ENCODE measurements around the gene KIF1B.

KIF1B gene

DNA sequence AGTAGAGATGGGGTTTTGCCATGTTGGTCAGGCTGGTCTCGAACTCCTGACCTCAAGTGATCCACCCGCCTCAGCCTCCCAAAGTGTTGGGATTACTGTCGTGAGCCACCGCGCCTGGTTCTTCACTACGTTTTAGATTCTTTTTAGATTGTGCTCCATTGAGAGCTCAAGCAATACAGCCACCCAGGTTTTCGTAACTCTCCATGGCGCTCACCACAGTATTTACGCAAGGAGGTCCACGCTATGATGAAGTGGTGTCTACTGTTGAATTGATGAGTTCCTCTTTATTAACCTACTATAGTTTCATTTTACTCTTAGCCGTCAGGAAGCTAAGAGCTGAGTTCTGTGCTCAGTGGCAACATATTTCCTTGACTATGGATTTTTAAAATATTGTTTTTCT lies 1.8 kb upstream of the KIF1B start:
- Histone ChIP-seq H3K9me3 (ENCODE audit: insufficient read depth, low read length) (no peaks in the 10 kb centered on the region), H4K20me1 (ENCODE audit: low read depth, low read length) (no peaks in the 10 kb centered on the region), H2AFZ (ENCODE audit: low read depth, low read length, severe bottlenecking) (no peak overlapping the region), H3K27ac (ENCODE audit: low read depth, low read length) (no peak overlapping the region), H3K9me2 (replicated peaks; ENCODE audit: insufficient read depth, low read length) (no peaks in the 10 kb centered on the region), H3K36me3 (ENCODE audit: low read length) (no peaks in the 10 kb centered on the region), H3K9ac (ENCODE audit: low read length) (no peak overlapping the region), H3K79me2 (ENCODE audit: insufficient read depth, low read length) (no peaks in the 10 kb centered on the region), H3F3A (ENCODE audit: insufficient read depth) (peaks cover 3% of the 10 kb centered on the region; the same call in 1 of the 2 replicates), H3K4me3 (ENCODE audit: insufficient read depth, low read length, poor library complexity, severe bottlenecking) (no peak overlapping the region), H3K4me2 (ENCODE audit: low read depth, low read length, poor library complexity, severe bottlenecking) (no peak overlapping the region), H3K27me3 (ENCODE audit: low read length) (no peaks in the 10 kb centered on the region)
- TF ChIP-seq CTCF (IDR thresholded peaks at IDR 0.05; ENCODE audit: insufficient read depth, low read length, poor library complexity, severe bottlenecking) (no peak), EZH2phosphoT487 (conservative IDR thresholded peaks at IDR 0.05; ENCODE audit: low read length) (no peak)

- H3K27me3 ChIP-seq (ENCODE audit: low read length): no peaks in the 10 kb centered on the region
- H2AFZ ChIP-seq (ENCODE audit: low read depth, low read length, severe bottlenecking): peak overlapping the region; percentile 100
- H3K9me2 ChIP-seq (replicated peaks; ENCODE audit: insufficient read depth, low read length): no peaks in the 10 kb centered on the region
Measured at GRCh38 chr1:10209590-10209904, 823 bp upstream of the KIF1B start.

DNA sequence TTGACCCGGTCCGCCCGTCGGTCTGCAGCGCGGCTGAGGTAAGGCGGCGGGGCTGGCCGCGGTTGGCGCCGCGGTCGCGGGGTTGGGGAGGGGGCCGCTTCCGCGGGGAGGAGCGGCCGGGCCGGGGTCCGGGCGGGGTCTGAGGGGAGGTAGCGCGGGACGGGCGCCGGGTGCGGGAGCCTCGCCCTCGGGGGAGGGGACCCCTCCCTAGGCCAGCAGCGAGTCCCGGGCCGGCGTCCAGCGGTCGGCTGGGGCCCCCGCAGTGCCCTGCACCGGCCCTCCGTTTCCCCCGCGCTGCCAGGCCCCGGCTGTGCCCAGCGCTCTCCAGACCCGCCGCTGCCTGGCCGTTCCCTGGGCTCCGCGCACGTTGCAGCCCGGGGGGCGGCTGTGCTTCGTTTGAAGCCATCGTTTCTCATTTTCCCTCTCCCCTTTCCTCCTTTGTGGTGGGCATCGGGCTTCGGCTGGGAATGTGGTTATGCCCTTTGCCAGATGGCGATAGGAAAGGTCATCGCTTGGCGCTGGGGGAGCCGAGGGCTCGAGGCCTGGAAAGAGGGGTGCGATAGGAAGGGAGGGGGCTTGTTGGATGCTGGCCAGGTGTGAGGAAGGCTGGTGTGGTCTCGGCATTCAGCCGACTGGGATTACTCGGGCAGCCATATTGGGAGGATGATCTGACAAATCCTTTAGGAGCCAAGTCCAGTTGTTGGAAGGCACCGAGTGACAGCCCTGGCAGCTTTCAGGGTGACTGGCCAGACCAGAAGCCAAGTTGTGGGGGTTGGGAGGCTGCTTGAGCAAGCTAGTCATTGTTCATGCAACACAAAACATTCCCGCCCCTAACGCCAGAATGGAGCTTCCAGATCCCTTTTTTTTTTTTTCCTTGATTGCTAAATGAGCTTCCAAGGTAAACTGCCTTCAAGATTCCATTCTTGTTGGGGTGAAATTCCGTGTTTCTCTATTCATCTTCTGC lies 753 bp downstream of the KIF1B start:
- Histone ChIP-seq H4K20me1 (ENCODE audit: low read depth, low read length) (no peaks in the 10 kb centered on the region), H3K4me2 (ENCODE audit: low read depth, low read length, poor library complexity, severe bottlenecking) (peak overlapping the region; percentile 73), H3F3A (ENCODE audit: insufficient read depth) (peaks cover 3% of the 10 kb centered on the region; the same call in 1 of the 2 replicates), H3K27ac (ENCODE audit: low read depth, low read length) (no peak overlapping the region), H3K36me3 (ENCODE audit: low read length) (no peaks in the 10 kb centered on the region), H3K9ac (ENCODE audit: low read length) (peak overlapping the region; percentile 72), H3K27me3 (ENCODE audit: low read length) (no peaks in the 10 kb centered on the region), H3K79me2 (ENCODE audit: insufficient read depth, low read length) (no peaks in the 10 kb centered on the region), H2AFZ (ENCODE audit: low read depth, low read length, severe bottlenecking) (peak overlapping the region; percentile 0), H3K9me3 (ENCODE audit: insufficient read depth, low read length) (no peaks in the 10 kb centered on the region), H3K9me2 (replicated peaks; ENCODE audit: insufficient read depth, low read length) (no peaks in the 10 kb centered on the region), H3K4me3 (ENCODE audit: insufficient read depth, low read length, poor library complexity, severe bottlenecking) (peak overlapping the region; percentile 87)
- no peak for TF ChIP-seq CTCF (IDR thresholded peaks at IDR 0.05; ENCODE audit: insufficient read depth, low read length, poor library complexity, severe bottlenecking)
- no peak for TF ChIP-seq EZH2phosphoT487 (conservative IDR thresholded peaks at IDR 0.05; ENCODE audit: low read length)

More at GRCh38 chr1:10209590-10209904, 823 bp upstream of the KIF1B start:
- no peak overlapping the region for H3K27ac ChIP-seq (ENCODE audit: low read depth, low read length)
- H3K4me3 ChIP-seq (ENCODE audit: insufficient read depth, low read length, poor library complexity, severe bottlenecking): peak overlapping the region; percentile 87
- H4K20me1 ChIP-seq (ENCODE audit: low read depth, low read length): no peaks in the 10 kb centered on the region
- H3K36me3 ChIP-seq (ENCODE audit: low read length): no peaks in the 10 kb centered on the region
- peak overlapping the region; percentile 72 for H3K9ac ChIP-seq (ENCODE audit: low read length)
- no peaks in the 10 kb centered on the region for H3K9me3 ChIP-seq (ENCODE audit: insufficient read depth, low read length)
- peak overlapping the region; percentile 73 for H3K4me2 ChIP-seq (ENCODE audit: low read depth, low read length, poor library complexity, severe bottlenecking)
- no peaks in the 10 kb centered on the region for H3K79me2 ChIP-seq (ENCODE audit: insufficient read depth, low read length)
- TF ChIP-seq EZH2phosphoT487 (conservative IDR thresholded peaks at IDR 0.05; ENCODE audit: low read length) (no peak), CTCF (IDR thresholded peaks at IDR 0.05; ENCODE audit: insufficient read depth, low read length, poor library complexity, severe bottlenecking) (no peak)
- peaks cover 3% of the 10 kb centered on the region; the same call in 1 of the 2 replicates for H3F3A ChIP-seq (ENCODE audit: insufficient read depth)
